ENCODE data around the gene ARHGDIG. TPM values are rescaled to one million over a fixed set of nuclear protein-coding genes. Genes with fewer than 3 reads are reported as not detected.
"Not testable (repeated sequence)": the region's sequence is repeated elsewhere in the genome, so short reads cannot be mapped to it uniquely, and the experiment has no call there.

Gene ARHGDIG
- not detected for total RNA-seq

- DNase-seq, result no peak
These were observed at the start of gene ARHGDIG for GRCh38 chr16:280552-280951. ARHGDIG (plus strand) TSS chr16:280591; CDS start chr16:280681, 90 bp downstream.

GRCh38 chr16:230949-231348 is 49.4 kb upstream of the ARHGDIG start:
- no peak for DNase-seq

- DNase-seq, result peak; percentile 94
These were observed 45.7 kb upstream of the ARHGDIG start, which contains the start of gene FAM234A for GRCh38 chr16:234468-235305. FAM234A (plus strand) TSS chr16:234821; CDS start chr16:254414, 19,593 bp downstream.

GRCh38 chr16:239948-240277 is 40.5 kb upstream of the ARHGDIG start:
- no peak for DNase-seq

GRCh38 chr16:240559-240958 is 39.8 kb upstream of the ARHGDIG start:
- DNase-seq, result no peak

GRCh38 chr16:242281-242680 is 38.1 kb upstream of the ARHGDIG start:
- no peak for DNase-seq

- no peak for DNase-seq
These were observed 37.0 kb upstream of the ARHGDIG start for GRCh38 chr16:243348-243747.

- no peak for DNase-seq
These were observed 35.3 kb upstream of the ARHGDIG start for GRCh38 chr16:245105-245504.

GRCh38 chr16:247027-247426 is 33.4 kb upstream of the ARHGDIG start:
- no peak for DNase-seq

- DNase-seq, result no peak
These were observed 31.0 kb upstream of the ARHGDIG start for GRCh38 chr16:249431-249830.

GRCh38 chr16:252366-253337 is 27.7 kb upstream of the ARHGDIG start:
- no peak for DNase-seq

- no peak for DNase-seq
These were observed 26.6 kb upstream of the ARHGDIG start for GRCh38 chr16:253833-254232.

GRCh38 chr16:254461-254860 is 25.9 kb upstream of the ARHGDIG start:
- DNase-seq, result no peak

- no peak for DNase-seq
These were observed 25.2 kb upstream of the ARHGDIG start for GRCh38 chr16:255183-255582.

- not testable (repeated sequence) for DNase-seq
These were observed 22.3 kb upstream of the ARHGDIG start for GRCh38 chr16:258091-258490.

GRCh38 chr16:259226-259625 is 21.2 kb upstream of the ARHGDIG start:
- no peak for DNase-seq

GRCh38 chr16:259814-260253 is 20.6 kb upstream of the ARHGDIG start:
- no peak for DNase-seq

- DNase-seq, result no peak
These were observed 20.1 kb upstream of the ARHGDIG start for GRCh38 chr16:260326-260725.

GRCh38 chr16:261031-261691 is 19.2 kb upstream of the ARHGDIG start:
- DNase-seq, result no peak

GRCh38 chr16:262121-262745 is 18.2 kb upstream of the ARHGDIG start:
- no peak for DNase-seq

GRCh38 chr16:263182-263774 is 17.1 kb upstream of the ARHGDIG start:
- DNase-seq, result no peak

- DNase-seq, result no peak
These were observed 16.4 kb upstream of the ARHGDIG start for GRCh38 chr16:263944-264343.

All from effector CD4-positive, alpha-beta T cell (primary cell).